GM18498 (cell line): Measurements from ENCODE around the gene ABTB2.

Experiments
- ATAC-seq: cut with Tn5 transposase; IDR thresholded peaks from one replicate; pipeline ENCODE4 v1.9.1; 2021; ENCODE audit warnings: mild to moderate bottlenecking, moderate library complexity; ENCODE audit not compliant: unreplicated experiment

Gene ABTB2

GRCh38 chr11:34344410-34344767 is 13.4 kb downstream of the ABTB2 start:
- no peak for ATAC-seq

- ATAC-seq: no peak
Observed at GRCh38 chr11:34343686-34344085, 14.1 kb downstream of the ABTB2 start.

GRCh38 chr11:34343153-34343552 is 14.7 kb downstream of the ABTB2 start:
- no peak for ATAC-seq

- ATAC-seq: no peak
Observed at GRCh38 chr11:34341931-34342533, 15.8 kb downstream of the ABTB2 start.

- ATAC-seq: no peak
Observed at GRCh38 chr11:34341096-34341495, 16.7 kb downstream of the ABTB2 start.

GRCh38 chr11:34340653-34341052 is 17.2 kb downstream of the ABTB2 start:
- ATAC-seq: no peak

GRCh38 chr11:34339149-34340064 is 18.4 kb downstream of the ABTB2 start:
- peak; percentile 84 for ATAC-seq

GRCh38 chr11:34337016-34337415 is 20.8 kb downstream of the ABTB2 start:
- no peak for ATAC-seq

GRCh38 chr11:34335801-34336200 is 22.0 kb downstream of the ABTB2 start:
- no peak for ATAC-seq

- no peak for ATAC-seq
Observed at GRCh38 chr11:34335331-34335730, 22.5 kb downstream of the ABTB2 start.

GRCh38 chr11:34333787-34334186 is 24.0 kb downstream of the ABTB2 start:
- no peak for ATAC-seq

GRCh38 chr11:34332524-34332923 is 25.3 kb downstream of the ABTB2 start:
- no peak for ATAC-seq

- no peak for ATAC-seq
Observed at GRCh38 chr11:34331736-34332135, 26.1 kb downstream of the ABTB2 start.

- ATAC-seq: no peak
Observed at GRCh38 chr11:34331329-34331728, 26.5 kb downstream of the ABTB2 start.

GRCh38 chr11:34330653-34331052 is 27.2 kb downstream of the ABTB2 start:
- no peak for ATAC-seq

- ATAC-seq: no peak
Observed at GRCh38 chr11:34329876-34330275, 27.9 kb downstream of the ABTB2 start.

- no peak for ATAC-seq
Observed at GRCh38 chr11:34328632-34328910, 29.2 kb downstream of the ABTB2 start.

GRCh38 chr11:34327804-34328631 is 29.8 kb downstream of the ABTB2 start:
- no peak for ATAC-seq

- ATAC-seq: no peak
Observed at GRCh38 chr11:34324466-34324865, 33.3 kb downstream of the ABTB2 start.

- no peak for ATAC-seq
Observed at GRCh38 chr11:34323601-34324000, 34.2 kb downstream of the ABTB2 start.

GRCh38 chr11:34318111-34319037 is 39.4 kb downstream of the ABTB2 start:
- no peak for ATAC-seq
